ENCODE data around the gene CYP3A5.
"Not testable (repeated sequence)": the region's sequence is repeated elsewhere in the genome, so short reads cannot be mapped to it uniquely, and the experiment has no call there.

The CYP3A5 gene

DNA sequence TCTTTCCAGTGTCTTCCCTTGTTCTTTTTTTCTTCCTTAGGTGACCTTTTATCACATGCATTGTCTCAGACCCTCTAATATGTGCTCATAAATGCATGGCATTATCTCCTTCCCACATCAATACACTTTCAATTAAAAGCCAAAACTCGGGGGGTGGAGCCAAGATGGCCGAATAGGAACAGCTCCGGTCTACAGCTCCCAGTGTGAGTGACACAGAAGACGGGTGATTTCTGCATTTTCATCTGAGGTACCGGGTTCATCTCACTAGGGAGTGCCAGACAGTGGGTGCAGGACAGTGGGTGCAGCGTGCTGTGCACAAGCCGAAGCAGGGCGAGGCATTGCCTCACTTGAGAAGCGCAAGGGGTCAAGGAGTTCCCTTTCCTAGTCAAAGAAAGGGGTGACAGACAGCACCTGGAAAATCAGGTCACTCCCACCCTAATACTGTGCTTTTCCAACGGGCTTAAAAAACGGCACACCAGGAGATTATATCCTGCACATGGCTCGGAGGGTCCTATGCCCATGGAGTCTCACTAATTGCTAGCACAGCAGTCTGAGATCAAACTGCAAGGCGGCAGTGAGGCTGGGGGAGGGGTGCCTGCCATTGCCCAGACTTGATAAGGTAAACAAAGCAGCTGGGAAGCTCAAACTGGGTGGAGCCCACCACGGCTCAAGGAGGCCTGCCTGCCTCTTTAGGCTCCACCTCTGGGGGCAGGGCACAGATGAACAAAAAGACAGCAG lies 6.2 kb upstream of the CYP3A5 start:
- not testable (repeated sequence) for DNase-seq (ENCODE audit: low read depth in 2 of 2)

DNA sequence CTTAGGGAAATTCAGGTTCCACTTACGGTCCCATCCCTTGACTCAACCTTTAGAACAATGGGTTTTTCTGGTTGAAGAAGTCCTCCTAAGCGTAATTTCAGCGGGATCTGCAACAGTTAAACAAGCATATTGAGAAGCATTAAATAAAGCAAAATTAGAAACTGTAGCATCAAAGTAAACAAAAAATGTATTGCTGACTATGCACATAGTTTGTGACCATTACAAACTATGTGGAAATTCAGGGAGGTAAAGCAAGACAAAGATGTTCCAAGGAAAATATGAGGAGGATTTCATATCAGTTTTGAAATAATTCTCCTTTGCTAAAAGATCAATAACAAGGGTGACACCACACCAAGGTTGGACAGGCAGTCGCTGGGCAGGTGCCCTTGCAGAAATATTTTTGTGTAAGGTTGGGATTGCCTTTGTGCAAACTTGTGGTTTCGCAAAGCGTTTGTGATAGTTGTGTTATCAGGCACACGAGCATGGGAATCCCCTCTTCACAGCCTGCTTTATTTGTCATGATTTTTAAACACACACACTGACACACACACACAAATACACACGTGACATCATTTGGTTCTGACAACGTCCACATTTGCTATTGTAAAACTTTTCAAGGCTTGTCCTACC lies 5.4 kb upstream of the CYP3A5 start:
- DNase-seq (ENCODE audit: low read depth in 2 of 2) = no peak

DNA sequence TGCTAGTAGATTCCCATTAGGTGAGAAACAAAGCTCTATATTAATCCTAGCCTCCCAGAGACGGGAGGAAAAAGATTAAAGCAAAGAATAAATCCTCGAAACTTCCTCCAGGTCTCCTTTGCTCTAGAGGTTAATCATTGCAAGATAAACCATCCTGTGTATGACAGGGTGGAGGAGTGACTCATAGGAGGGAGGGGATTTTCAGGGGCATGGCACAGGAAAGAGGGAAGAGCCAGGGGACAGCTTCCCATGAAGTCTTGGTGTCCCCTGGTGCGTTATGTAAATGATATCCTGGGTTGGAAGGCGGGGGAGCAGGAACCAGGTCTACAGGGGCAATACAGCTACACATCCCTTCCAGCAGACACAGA lies 780 bp downstream of the CYP3A5 start:
- no peak for DNase-seq (ENCODE audit: low read depth in 2 of 2)

DNA sequence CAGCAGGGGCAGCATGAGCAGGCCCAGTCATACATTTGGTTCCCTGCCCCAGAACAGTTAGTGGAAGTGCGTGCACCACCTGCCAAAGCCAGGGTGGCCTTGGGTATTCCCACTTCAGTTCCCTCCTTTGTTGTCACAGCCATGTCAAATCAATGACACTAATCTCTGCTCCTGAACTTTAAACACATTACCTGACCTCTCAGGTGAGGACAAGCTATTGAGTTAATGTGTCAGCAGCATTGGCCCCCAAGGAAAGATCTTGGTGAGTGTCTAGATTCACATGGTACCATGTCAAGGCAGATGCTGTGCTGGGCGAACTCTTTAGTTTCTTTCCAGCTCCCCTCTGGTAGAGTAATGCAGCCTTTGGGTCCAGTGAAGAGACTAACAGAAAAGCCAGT lies 2.1 kb downstream of the CYP3A5 start:
- no peak for DNase-seq (ENCODE audit: low read depth in 2 of 2)

DNA sequence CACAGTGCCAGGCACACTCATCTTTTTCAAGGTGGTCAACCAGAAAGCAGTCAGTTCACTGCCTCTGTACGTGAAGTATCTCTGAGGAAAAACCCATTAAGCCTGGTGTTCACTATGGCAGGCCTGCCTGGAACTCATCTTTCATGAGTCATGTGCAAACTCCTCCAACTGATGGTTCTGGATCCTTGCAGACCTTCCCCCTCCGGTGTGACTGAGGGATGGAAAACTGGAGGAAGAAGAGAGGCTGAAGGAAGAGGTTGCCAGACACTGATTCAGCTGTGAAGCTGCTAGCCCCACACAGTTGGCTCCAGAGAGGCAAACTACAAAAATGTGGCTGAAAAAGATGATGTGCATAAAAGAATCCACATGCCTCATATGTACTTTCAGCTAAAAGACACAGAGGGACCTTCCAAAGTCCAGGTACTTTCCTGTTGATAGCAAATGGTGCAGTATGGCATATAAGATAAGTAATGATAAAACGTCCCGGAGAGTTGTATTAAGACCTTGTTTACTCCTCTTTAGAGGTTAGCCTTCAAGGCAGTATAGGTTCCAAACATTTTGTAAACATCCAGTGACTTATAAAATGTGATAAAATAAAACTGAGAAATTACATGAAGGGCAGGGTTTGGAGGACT lies 2.7 kb downstream of the CYP3A5 start:
- no peak for DNase-seq (ENCODE audit: low read depth in 2 of 2)

DNA sequence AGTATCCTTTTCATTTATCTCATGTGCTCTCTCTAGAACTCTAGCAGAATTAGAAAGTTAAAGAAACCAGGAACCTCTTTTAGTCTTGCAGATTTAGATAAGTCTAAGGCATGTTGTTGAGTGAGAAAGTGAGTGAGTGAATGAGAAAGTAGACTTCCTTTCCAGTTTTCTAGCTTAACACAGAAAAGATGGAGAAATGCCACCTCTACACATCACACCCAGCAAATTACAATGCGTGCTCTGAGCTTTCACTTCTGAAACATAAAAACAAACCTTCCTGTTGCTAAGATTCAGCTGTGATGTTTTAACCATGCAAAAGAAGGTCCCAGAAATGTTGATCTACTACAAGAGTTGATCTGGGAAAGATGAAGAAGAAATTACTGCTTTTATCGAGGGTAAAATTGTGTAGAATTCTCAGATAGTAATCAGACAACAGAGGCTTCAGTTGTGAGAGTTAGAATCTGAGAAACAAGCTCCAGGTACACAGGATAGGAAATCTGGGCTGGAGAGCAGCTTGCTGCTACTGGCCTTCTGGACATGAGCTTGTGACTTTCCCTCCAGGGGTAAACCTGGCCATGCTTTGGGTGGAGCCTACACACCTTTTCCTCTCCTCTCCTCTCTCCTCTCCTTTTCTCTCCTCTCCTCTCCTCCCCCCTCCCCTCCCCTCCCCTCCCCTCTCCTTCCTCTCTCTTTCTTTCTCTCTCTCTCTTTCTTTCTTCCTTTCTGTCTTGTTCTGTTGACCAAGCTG lies 4.6 kb downstream of the CYP3A5 start:
- DNase-seq (ENCODE audit: low read depth in 2 of 2) = no peak

DNA sequence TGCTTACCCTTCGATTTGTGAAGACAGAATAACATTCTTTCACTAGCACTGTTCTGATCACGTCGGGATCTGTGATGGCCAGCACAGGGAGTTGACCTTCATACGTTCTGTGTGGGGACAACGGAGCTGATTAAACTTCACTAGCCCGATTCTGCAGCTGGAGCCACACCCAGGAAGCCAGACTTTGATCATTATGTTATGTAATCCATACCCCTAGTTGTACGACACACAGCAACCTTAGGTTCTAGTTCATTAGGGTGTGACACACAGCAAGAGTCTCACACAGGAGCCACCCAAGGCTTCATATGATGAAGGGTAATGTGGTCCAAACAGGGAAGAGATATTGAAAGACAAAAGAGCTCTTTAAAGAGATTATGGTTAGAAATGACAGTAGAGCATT lies 7.2 kb downstream of the CYP3A5 start:
- DNase-seq (ENCODE audit: low read depth in 2 of 2) = no peak

DNA sequence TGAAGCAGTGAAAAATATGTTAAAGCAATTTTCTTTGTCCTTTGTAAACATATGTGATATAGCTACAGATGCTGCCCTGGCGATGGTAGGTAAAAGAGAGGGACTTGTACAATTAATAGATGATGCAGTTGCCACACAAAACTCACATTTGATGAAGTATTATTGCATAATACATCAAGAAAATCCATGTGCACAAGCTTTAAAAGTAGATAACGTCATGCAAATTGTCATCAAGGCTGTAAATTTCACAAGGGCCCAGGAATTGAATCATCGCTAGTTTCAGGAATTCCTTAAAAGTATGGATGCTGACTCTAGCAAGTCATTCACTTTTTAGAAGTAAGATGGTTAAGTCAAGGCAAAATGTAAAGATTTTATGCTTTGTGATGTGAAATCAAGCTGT lies 10.0 kb downstream of the CYP3A5 start:
- no peak for DNase-seq (ENCODE audit: low read depth in 2 of 2)

DNA sequence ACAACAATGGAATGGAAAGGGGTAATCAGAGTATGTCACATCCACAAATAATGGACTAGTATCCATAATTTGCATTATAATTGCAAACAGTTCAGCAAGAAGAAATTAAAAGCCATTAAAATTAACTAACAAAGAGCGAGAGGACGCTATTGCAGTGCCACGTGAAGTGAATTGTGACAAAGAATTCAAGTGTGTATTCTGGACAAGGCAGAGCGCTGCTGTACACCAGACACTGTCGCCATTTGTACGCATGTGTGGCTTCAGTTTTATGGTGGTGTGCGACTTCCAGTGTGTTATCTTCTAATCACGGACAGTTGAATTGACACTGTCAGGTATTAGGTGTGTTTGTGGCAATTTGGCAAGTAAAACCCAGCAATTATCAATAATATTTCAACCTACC lies 11.3 kb downstream of the CYP3A5 start:
- no peak for DNase-seq (ENCODE audit: low read depth in 2 of 2)

DNA sequence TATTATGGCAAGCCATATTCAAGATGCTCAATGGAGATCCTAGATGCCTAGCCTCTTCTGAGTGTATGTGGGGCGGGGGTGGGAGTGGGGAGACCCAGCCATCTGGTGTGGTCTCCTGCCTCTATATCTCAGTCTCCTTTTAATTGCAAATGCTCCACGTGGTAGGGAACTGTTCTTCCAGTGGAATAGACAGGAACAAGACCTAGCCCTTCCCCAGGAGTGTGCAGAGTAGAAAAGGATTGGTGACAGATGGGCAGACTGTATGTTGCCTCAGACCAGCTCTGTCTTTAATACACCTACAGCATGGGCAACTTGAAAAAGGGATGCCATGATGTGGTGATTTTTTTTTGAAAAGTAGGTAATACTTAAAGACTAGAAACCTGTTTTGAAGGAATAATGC lies 12.6 kb downstream of the CYP3A5 start:
- no peak for DNase-seq (ENCODE audit: low read depth in 2 of 2)

DNA sequence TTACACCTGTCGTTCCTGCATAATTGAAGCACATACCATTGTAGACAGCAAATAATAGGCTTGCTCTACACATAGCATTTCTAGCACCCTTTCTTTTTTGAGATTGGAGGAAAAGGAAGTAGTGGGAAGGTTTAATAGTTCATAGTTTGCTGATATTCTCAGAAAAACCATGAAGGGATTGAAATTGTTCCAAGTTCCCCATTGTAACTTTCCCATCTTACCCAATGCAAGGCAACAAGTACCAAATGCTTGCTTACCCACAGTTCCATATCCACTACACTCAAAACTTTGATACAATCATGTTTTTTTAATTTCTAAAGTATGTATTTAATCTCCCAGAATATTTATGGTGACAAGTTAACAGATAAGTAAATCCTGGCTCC lies 13.8 kb downstream of the CYP3A5 start:
- DNase-seq (ENCODE audit: low read depth in 2 of 2) = no peak

DNA sequence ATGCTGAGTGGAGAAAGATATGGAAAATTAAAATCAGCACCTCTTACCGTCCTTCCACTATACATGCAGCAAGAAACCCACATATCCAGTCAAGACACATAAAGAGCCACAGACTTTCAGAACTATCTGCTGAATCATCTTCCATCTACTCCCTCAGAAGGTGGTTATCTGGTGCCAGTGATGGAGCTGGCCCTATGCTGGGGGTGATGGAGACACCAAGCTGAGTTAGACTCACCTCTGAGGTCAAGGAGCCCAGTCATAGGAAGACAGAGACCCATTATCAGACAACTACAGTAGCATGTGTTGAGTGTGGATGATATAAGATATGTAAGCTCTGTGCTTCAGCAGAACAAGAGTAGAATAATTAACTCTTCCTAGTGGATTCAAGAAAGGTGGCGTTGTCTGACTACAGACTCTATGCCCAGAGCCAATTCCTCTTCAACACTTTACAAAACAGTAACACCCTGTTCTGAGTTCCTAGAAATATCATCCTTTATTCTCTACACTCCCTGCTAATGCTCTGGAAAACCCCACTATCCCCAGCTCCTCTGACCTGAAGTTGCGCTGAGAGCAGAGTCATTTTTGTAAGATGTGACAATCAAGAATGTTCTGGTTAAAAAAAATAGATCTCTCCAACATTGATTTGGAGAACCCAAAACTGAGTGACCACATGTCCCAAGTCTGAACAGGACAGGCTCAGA lies 14.3 kb downstream of the CYP3A5 start:
- no peak for DNase-seq (ENCODE audit: low read depth in 2 of 2)

DNA sequence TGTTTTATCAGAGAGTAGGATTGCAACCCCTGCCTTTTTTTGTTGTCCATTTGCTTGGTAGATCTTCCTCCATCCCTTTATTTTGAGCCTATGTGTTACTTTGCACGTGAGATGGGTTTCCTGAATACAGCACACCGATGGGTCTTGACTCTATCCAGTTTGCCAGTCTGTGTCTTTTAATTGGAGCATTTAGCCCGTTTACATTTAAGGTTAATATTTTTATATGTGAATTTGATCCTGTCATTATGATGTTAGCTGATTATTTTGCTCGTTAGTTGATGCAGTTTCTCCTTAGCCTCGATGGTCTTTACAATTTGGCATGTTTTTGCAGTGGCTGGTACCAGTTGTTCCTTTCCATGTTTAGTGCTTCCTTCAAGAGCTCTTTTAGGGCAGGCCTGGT lies 21.9 kb downstream of the CYP3A5 start:
- not testable (repeated sequence) for DNase-seq (ENCODE audit: low read depth in 2 of 2)

DNA sequence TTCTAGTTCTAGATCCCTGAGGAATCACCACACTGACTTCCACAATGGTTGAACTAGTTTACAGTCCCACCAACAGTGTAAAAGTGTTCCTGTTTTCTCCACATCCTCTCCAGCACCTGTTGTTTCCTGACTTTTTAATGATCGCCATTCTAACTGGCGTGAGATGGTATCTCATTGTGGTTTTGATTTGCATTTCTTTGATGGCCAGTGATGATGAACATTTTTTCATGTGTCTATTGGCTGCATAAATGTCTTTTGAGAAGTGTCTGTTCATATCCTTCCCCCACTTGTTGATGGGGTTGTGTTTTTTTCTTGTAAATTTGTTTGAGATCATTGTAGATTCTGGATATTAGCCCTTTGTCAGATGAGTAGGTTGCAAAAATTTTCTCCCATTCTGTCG lies 25.2 kb downstream of the CYP3A5 start:
- DNase-seq (ENCODE audit: low read depth in 2 of 2) = not testable (repeated sequence)

DNA sequence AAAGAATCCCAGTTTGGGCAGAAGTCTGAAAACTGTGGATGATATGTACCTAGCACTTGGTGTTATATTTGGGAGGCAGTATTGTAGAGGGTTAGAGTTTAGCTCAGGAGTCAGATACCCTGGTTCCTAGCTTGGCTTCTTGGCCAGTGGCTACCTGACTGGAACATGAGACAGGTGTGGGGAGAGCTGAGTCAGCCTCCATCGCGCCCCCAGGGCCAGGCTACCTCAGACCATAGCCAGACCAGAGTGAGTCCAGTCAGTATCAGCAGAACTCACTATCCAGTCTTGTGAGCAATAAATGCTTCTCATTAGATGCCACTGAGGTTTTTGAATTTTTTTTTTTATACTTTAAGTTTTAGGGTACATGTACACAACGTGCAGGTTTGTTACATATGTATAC lies 26.0 kb downstream of the CYP3A5 start:
- DNase-seq (ENCODE audit: low read depth in 2 of 2) = no peak

DNA sequence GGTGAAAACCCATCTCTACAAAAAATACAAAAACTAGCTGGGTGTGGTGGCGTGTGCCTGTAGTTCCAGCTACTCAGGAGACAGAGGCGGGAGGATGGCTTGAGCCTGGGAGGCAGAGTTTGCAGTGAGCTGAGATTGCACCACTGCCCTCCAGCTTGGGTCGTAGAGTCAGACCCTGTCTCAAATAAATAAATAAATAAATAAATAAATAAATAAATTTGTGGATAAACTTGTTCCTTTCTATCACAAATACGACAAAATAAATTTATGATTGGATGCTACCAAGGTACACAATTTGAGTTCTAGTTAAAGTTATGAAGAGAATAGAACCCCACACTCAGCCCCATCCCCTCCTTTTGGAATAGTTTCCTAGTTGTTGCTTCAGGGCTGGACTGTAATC lies 26.5 kb downstream of the CYP3A5 start:
- not testable (repeated sequence) for DNase-seq (ENCODE audit: low read depth in 2 of 2)

DNA sequence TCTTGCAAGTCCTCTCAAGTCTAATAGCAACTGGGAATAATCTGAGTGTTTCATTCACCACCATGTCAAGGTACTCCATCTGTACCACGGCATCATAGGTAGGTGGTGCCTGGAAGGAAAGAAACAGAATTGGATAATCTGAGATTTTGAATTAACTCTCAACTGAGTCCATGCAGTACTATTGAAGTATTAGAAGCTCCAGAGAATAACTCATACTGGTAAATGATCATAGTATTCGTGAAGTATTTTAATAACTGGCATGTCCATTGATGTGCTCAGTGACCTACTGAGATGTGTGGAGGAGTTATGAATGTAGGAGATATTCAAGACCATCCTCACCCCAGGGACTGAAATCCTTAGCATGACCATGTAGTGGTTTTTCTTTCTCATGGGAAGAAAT lies 27.1 kb downstream of the CYP3A5 start:
- no peak for DNase-seq (ENCODE audit: low read depth in 2 of 2)

DNA sequence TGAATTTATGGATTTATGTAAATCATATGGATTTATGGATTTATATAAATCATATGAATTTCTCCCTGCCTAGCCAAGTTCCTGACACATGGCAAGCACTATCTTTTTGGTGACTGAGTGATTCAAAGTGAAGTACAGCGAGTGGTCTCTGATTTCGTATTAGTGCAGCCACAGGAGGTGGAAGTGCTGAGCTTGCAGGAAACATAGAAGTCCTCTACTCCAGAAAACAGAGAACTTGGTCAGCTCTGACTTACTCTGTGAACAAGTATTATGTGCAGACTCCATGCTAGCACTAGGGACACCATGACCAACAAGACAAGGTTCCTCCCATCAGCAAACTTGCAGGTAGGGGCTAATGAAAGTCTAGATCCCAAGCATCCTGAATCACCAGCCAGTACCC lies 28.5 kb downstream of the CYP3A5 start:
- DNase-seq (ENCODE audit: low read depth in 2 of 2) = no peak

DNA sequence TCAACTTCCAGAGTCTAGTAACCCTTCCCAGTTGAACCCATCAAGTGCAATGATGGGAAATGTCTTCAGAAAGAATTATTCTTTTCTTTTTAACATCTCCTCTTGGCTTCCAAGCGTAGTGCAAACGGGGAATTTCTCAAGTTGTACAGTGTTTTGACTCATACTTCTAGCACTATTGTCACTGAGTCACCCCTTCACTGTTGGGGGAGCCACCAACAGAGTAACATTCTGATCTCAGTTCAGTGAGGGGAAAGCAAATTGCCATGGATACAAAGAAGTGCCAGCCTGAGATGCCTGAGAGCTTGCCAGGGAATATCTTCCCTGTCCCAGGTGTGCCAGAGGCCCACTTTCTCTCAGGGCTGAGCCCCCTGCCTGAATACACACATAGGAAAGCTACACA lies 31.0 kb downstream of the CYP3A5 start:
- no peak for DNase-seq (ENCODE audit: low read depth in 2 of 2)

DNA sequence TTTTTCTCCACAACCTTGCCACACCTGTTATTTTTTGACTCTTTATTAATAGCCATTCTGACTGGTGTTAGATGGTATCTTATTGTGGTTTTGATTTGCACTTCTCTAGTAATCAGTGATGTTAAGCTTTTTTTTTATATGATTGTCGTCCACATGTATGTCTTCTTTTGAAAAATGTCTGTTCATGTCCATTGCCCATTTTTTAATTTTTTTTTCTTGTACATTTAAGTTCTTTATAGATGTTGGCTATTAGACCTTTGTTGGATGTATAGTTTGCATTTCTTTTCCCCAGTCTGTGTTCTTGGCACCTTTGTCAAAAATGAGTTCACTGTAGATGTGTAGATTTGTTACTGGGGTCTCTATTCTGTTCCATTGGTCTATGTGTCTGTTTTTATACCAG lies 34.2 kb downstream of the CYP3A5 start:
- no peak for DNase-seq (ENCODE audit: low read depth in 2 of 2)

DNA sequence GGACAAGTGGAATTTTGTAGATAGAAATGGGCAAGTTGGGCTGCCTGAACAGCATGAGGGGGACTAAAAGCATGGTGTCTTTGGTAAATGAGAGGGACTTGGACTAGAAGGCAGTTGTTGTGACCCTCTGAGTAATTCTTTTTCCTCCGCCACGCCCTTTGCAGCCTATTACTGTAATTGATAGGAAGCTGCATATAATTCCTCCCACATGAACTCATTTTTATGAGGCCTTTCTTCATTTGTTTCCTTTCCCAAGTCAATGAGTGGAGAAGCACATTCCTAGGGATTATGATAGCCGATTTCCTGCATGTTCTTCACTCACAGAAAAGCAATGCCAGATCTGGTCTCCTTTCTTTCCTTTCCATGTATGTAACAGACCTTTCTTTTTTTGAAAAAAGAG lies 35.4 kb downstream of the CYP3A5 start:
- DNase-seq (ENCODE audit: low read depth in 2 of 2) = no peak

DNA sequence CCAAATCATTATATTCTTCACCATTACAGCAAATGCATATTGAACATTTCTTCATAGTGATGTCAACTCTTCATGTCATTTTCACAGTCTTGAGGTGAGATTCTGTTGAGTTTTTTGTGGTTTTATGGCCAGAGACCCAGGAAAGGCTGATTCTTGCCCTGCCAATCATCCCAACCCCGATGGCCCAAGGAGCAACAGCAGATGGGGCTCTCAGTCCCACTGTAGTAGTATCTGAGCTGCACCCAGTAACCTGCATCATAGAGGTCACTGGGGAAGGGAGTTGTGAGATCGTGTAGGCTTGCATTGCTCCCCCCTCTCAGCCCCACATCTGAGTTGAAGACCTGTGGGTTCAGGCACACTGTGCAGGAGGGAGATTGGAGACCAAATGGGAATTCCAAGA lies 36.3 kb downstream of the CYP3A5 start:
- DNase-seq (ENCODE audit: low read depth in 2 of 2) = no peak
